SK-N-SH (cell line): ENCODE data around the gene MRPL27. TPM values are rescaled to one million over a fixed set of nuclear protein-coding genes. Genes with fewer than 3 reads are reported as not detected.

Experiments
- CTCF ChIA-PET: fragments of 300-600, 350-600 bp; formaldehyde crosslinking; extraction: SDS; loops from one replicate; lab custom pipeline; 2021; lab: Yijun Ruan, JAX
- POLR2A ChIA-PET: fragments of 350-600 bp; sonication (Branson Sonifier 250); formaldehyde crosslinking; extraction: SDS; loops from one replicate; lab custom pipeline; 2020; ENCODE audit warnings: antibody characterized with exemption, inconsistent platforms; lab: Yijun Ruan, JAX
- DNase-seq: peaks from one replicate; pipeline ENCODE4 v3.0.0; 2012
- H2AFZ ChIP-seq: fragments of 200-600 bp; sonication (generic); 2 replicates; pipeline ENCODE4 v1.8.1; 2016; ENCODE audit warnings: antibody characterized with exemption, mild to moderate bottlenecking, low read depth
- H3F3A ChIP-seq: fragments of 200-600 bp; sonication (generic); replicated peaks from 2 replicates; pipeline ENCODE3; 2016; ENCODE audit warnings: antibody characterized with exemption, mild to moderate bottlenecking; ENCODE audit not compliant: insufficient read depth
- H3K27ac ChIP-seq, 2 experiments: fragments of 200-500 bp in 1 of 2; fragments of 200-600 bp in 1 of 2; sonication (Bioruptor generic) in 1 of 2; sonication (generic), shearing (Covaris generic) in 1 of 2; 2 replicates each; pipeline versions ENCODE4 v1.5.1 to v1.6.1; 2014 to 2016; ENCODE audit warnings: low read depth in 2 of 2, inconsistent platforms in 1 of 2, low read length in 1 of 2, mild to moderate bottlenecking in 1 of 2, mixed read lengths in 1 of 2
- H3K27me3 ChIP-seq: fragments of 200-600 bp; sonication (generic), shearing (Covaris generic); 2 replicates; pipeline ENCODE4 v1.6.1; 2016; ENCODE audit warnings: mixed run types; ENCODE audit not compliant: insufficient read depth
- H3K36me3 ChIP-seq, 2 experiments: fragments of 200-500 bp in 1 of 2; fragments of 200-600 bp in 1 of 2; sonication (Bioruptor generic) in 1 of 2; sonication (generic) in 1 of 2; replicated peaks in 1 of 2; 2 replicates each; pipeline versions ENCODE3 to v1.5.1; 2014 to 2016; ENCODE audit warnings: low read length in 1 of 2, mild to moderate bottlenecking in 1 of 2; ENCODE audit not compliant: insufficient read depth in 2 of 2, control insufficient read depth in 1 of 2
- H3K4me1 ChIP-seq, 2 experiments: fragments of 200-500 bp in 1 of 2; fragments of 200-600 bp in 1 of 2; sonication (Bioruptor generic) in 1 of 2; sonication (generic), shearing (Covaris generic) in 1 of 2; 2 replicates each; pipeline versions ENCODE4 v1.5.1 to v1.6.1; 2014 to 2016; ENCODE audit warnings: low read depth in 1 of 2, low read length in 1 of 2, mixed run types in 1 of 2; ENCODE audit not compliant: insufficient read depth in 2 of 2, control insufficient read depth in 1 of 2
- H3K4me2 ChIP-seq: fragments of 200-600 bp; sonication (generic), shearing (Covaris generic); 2 replicates; pipeline ENCODE4 v1.6.1; 2017; ENCODE audit warnings: mixed run types
- H3K4me3 ChIP-seq, 2 experiments: fragments of 200-500 bp in 1 of 2; fragments of 200-600 bp in 1 of 2; sonication (Bioruptor generic) in 1 of 2; sonication (generic), shearing (Covaris generic) in 1 of 2; 2 replicates each; pipeline versions ENCODE4 v1.5.1 to v1.8.1; 2014 to 2016; ENCODE audit warnings: low read depth in 2 of 2, inconsistent platforms in 1 of 2, low read length in 1 of 2, mild to moderate bottlenecking in 1 of 2, mixed read lengths in 1 of 2, moderate library complexity in 1 of 2
- H3K79me2 ChIP-seq: fragments of 200-600 bp; sonication (generic); 2 replicates; pipeline ENCODE4 v1.8.1; 2017; ENCODE audit warnings: mild to moderate bottlenecking; ENCODE audit not compliant: insufficient read depth
- H3K9ac ChIP-seq: fragments of 200-600 bp; sonication (generic); 2 replicates; pipeline ENCODE4 v1.6.1; 2017; ENCODE audit warnings: mixed run types
- H3K9me2 ChIP-seq: fragments of 200-600 bp; sonication (generic); 2 replicates; pipeline ENCODE4 v1.6.1; 2017; ENCODE audit warnings: mixed run types
- H3K9me3 ChIP-seq: fragments of 200-600 bp; sonication (generic); 2 replicates; pipeline ENCODE4 v1.6.1; 2017; ENCODE audit warnings: mixed run types, mild to moderate bottlenecking, moderate library complexity
- H4K20me1 ChIP-seq: fragments of 200-600 bp; sonication (generic); 2 replicates; pipeline ENCODE4 v1.6.1; 2017; ENCODE audit warnings: mild to moderate bottlenecking, mixed run types; ENCODE audit not compliant: insufficient read depth
- FOXM1 ChIP-seq: IDR thresholded peaks from 2 replicates; pipeline ENCODE4 v1.4.0; 2012; ENCODE audit warnings: low read depth, mild to moderate bottlenecking
- JUND ChIP-seq: IDR thresholded peaks from 2 replicates; pipeline ENCODE4 v1.4.0; 2012
- RCOR1 ChIP-seq: fragments of 150-350 bp; IDR thresholded peaks from 2 replicates; pipeline ENCODE4 v1.6.1; 2017; ENCODE audit warnings: antibody characterized with exemption, low read length
- RXRA ChIP-seq: IDR thresholded peaks from 2 replicates; pipeline ENCODE4 v1.4.0; 2012; ENCODE audit warnings: low read depth, mild to moderate bottlenecking, borderline replicate concordance
- SIN3A ChIP-seq: IDR thresholded peaks from 2 replicates; pipeline ENCODE4 v1.6.1; 2012; ENCODE audit warnings: low read depth, mild to moderate bottlenecking, low read length, moderate library complexity, borderline replicate concordance
- TCF12 ChIP-seq: IDR thresholded peaks from 2 replicates; pipeline ENCODE4 v1.4.0; 2012
- TEAD4 ChIP-seq: IDR thresholded peaks from 2 replicates; pipeline ENCODE4 v1.4.0; 2012; ENCODE audit warnings: mild to moderate bottlenecking, borderline replicate concordance; ENCODE audit not compliant: insufficient read depth
- WGBS: methylation state at CpG from one replicate; pipeline ENCODE4 v1.1.6; 2017; ENCODE audit warnings: low lambda C conversion rate; 5-methylcytosine and 5-hydroxymethylcytosine counted together
- polyA plus RNA-seq, 3 experiments: library from polyadenylated mRNA; depleted of rRNA; stranded (reverse); fragments of >200 nt; gene quantifications; 2 replicates each; pipeline ENCODE4 v1.2.3, GENCODE V29; 2012
- TF ChIP-seq, protein P1 (sequence below): fragments of 200-600 bp; sonication (generic); IDR thresholded peaks from 2 replicates; pipeline ENCODE4 v1.6.1; 2017; ENCODE audit warnings: antibody characterized with exemption, mild to moderate bottlenecking, moderate library complexity
- TF ChIP-seq, protein P2 (sequence below): IDR thresholded peaks from 2 replicates; pipeline ENCODE4; 2012
- TF ChIP-seq, protein P3 (sequence below): IDR thresholded peaks from 2 replicates; pipeline ENCODE4 v1.4.0; 2012; ENCODE audit warnings: low read depth, borderline replicate concordance

The MRPL27 gene
- polyA plus RNA-seq, 1 of the 3 experiments (the other 2 are of a cell fraction): 266 TPM

DNA sequence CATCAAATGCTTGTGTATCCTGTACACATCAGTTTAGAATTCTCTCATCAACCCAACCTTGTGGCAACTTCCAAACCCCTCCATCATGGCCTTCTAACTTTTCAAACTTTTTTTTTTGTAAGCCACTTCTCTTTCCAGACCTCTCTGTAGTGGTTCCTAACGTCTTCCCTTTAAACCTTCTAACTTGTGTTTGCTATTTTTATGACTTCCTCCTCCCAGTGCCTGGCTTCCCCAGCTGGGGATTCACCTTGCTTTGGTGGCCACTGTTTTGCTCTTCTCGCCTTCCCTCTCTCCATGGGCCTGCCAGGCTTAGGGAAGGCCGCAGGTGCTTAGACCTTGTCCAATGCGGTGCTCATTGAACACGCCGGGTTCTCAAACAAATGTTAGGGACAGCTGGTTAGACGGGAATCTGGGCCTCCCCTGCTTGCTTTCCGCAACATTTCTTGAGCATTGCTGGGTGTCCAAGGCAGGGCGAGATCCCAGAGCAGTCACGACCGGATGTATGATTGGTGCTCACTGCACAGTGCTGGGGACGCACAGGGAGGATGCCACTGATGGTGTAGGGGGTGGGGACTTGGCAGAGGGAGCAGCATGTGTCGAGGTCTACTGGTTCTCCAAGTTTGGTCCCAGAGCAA is 28.1 kb downstream of the MRPL27 start:
- Histone ChIP-seq H3K9me3 (no peaks in the 10 kb centered on the region), H3K4me3 (no peak overlapping the region), H3K9ac (no peak overlapping the region), H3K9me2 (no peaks in the 10 kb centered on the region), H3K36me3 (no peaks in the 10 kb centered on the region), H3K4me1 (peaks cover 11 to 20% of the 10 kb centered on the region in 2 experiments; a peak in 3 of 4 replicates), H3K4me2 (peak overlapping the region; percentile 99; the same call in 1 of the 2 replicates), H3K79me2 (peaks cover 36% of the 10 kb centered on the region), H3K27me3 (no peaks in the 10 kb centered on the region), H4K20me1 (no peaks in the 10 kb centered on the region), H3K27ac (no peak overlapping the region), H2AFZ (no peak overlapping the region), H3F3A (peaks cover 9% of the 10 kb centered on the region)
- CTCF ChIA-PET: interaction anchor here (0.6 to 2.3 kb wide), 4 partner anchors 17 to 788 kb away, joined by 3 to 6 read pairs (median 4); no protein-coding TSS in a partner anchor
- POLR2A ChIA-PET: interaction anchor here (1.0 to 3.0 kb wide), 3 partner anchors 10 to 21 kb away, joined by 3 to 18 read pairs (median 5); no protein-coding TSS in a partner anchor
- DNase-seq: peak; percentile 39
- WGBS: 83% methylated on average over 10 of the region's 13 CpGs
- no peak for TF ChIP-seq JUND
- no peak for TF ChIP-seq RCOR1
- TF ChIP-seq TEAD4: no peak
- TF ChIP-seq, all 33 proteins: peak for 0

DNA sequence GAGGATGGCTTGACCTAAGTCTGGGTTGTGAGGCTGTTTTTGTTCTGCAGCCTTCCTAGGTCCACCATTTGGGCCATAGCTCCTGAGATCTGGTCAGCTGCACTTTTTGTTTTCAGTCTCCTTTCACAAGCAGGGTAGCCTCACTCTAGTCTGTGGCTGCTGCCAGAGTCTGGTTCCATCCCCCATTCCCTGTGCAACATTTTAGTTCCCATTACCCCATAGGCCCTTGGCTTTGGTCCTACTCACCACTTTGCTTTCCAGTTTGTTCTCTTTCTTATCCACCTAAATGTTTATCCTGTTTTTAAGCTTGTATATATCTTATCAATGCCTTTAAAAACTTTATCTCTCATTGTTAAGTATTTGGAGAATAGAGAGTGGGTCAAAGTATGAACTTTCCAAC is 33.6 kb downstream of the MRPL27 start:
- Histone ChIP-seq H3K9me3 (peaks cover 9% of the 10 kb centered on the region), H3K27me3 (no peaks in the 10 kb centered on the region), H3K4me1 (no peaks in the 10 kb centered on the region), H3K4me3 (no peak overlapping the region), H4K20me1 (no peaks in the 10 kb centered on the region), H3F3A (no peaks in the 10 kb centered on the region), H3K9ac (no peak overlapping the region), H3K79me2 (no peaks in the 10 kb centered on the region), H3K4me2 (no peak overlapping the region), H2AFZ (no peak overlapping the region), H3K9me2 (no peaks in the 10 kb centered on the region), H3K27ac (no peak overlapping the region), H3K36me3 (no peaks in the 10 kb centered on the region)
- TF ChIP-seq, protein P1, sequence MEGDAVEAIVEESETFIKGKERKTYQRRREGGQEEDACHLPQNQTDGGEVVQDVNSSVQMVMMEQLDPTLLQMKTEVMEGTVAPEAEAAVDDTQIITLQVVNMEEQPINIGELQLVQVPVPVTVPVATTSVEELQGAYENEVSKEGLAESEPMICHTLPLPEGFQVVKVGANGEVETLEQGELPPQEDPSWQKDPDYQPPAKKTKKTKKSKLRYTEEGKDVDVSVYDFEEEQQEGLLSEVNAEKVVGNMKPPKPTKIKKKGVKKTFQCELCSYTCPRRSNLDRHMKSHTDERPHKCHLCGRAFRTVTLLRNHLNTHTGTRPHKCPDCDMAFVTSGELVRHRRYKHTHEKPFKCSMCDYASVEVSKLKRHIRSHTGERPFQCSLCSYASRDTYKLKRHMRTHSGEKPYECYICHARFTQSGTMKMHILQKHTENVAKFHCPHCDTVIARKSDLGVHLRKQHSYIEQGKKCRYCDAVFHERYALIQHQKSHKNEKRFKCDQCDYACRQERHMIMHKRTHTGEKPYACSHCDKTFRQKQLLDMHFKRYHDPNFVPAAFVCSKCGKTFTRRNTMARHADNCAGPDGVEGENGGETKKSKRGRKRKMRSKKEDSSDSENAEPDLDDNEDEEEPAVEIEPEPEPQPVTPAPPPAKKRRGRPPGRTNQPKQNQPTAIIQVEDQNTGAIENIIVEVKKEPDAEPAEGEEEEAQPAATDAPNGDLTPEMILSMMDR: no peak
- TF ChIP-seq FOXM1 (no peak), SIN3A (no peak), RXRA (no peak), TEAD4 (no peak), TCF12 (no peak)
- TF ChIP-seq, protein P2, sequence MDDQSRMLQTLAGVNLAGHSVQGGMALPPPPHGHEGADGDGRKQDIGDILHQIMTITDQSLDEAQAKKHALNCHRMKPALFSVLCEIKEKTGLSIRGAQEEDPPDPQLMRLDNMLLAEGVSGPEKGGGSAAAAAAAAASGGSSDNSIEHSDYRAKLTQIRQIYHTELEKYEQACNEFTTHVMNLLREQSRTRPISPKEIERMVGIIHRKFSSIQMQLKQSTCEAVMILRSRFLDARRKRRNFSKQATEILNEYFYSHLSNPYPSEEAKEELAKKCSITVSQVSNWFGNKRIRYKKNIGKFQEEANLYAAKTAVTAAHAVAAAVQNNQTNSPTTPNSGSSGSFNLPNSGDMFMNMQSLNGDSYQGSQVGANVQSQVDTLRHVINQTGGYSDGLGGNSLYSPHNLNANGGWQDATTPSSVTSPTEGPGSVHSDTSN: no peak
- TF ChIP-seq, protein P3, sequence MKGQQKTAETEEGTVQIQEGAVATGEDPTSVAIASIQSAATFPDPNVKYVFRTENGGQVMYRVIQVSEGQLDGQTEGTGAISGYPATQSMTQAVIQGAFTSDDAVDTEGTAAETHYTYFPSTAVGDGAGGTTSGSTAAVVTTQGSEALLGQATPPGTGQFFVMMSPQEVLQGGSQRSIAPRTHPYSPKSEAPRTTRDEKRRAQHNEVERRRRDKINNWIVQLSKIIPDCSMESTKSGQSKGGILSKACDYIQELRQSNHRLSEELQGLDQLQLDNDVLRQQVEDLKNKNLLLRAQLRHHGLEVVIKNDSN: no peak
- POLR2A ChIA-PET: no interaction called here
- CTCF ChIA-PET: interaction anchor here (1.4 to 2.5 kb wide), 3 partner anchors 22 to 139 kb away, joined by 3 to 8 read pairs (median 6); partner anchors contain the start of gene LRRC59
- DNase-seq: no peak
